Activated CD4-positive, alpha-beta T cell treated with anti-CD3 and anti-CD28 coated beads, Interleukin-2, Interleukin-6, amounts not matched to agents 100 ng/mL and 50 ng/mL, durations not matched to agents 16 hours and 8 hours (primary cell): ENCODE results near the gene HOXA11.

Experiments used
- DNase-seq: peaks from one replicate; pipeline ENCODE4 v3.0.0-alpha.2; 2020

Gene HOXA11

GRCh38 chr7:27156508-27156898 is 28.5 kb downstream of the HOXA11 start, which contains the start of gene HOXA7:
Gene HOXA7, minus strand, starts transcription at chr7:27156675. Its CDS starts 130 bp downstream, at chr7:27156545.
- no peak for DNase-seq

- no peak for DNase-seq
Measured at GRCh38 chr7:27155816-27156507, 29.1 kb downstream of the HOXA11 start.

GRCh38 chr7:27154901-27155815 is 29.9 kb downstream of the HOXA11 start:
- DNase-seq = no peak

- DNase-seq = no peak
Measured at GRCh38 chr7:27154369-27154768, 30.7 kb downstream of the HOXA11 start.

GRCh38 chr7:27153526-27153925 is 31.5 kb downstream of the HOXA11 start:
- no peak for DNase-seq

- no peak for DNase-seq
Measured at GRCh38 chr7:27152816-27153442, 32.1 kb downstream of the HOXA11 start.

GRCh38 chr7:27151931-27152815 is 32.9 kb downstream of the HOXA11 start, which contains the start of gene HOXA3:
Gene HOXA3, minus strand, starts transcription at chr7:27152583. Its CDS starts 41,943 bp downstream, at chr7:27110640.
- DNase-seq = no peak

GRCh38 chr7:27151341-27151930 is 33.6 kb downstream of the HOXA11 start:
- DNase-seq = no peak

- peak; percentile 75 for DNase-seq
Measured at GRCh38 chr7:27150568-27151340, 34.3 kb downstream of the HOXA11 start.

GRCh38 chr7:27149842-27150567 is 35.0 kb downstream of the HOXA11 start:
- DNase-seq = no peak

- DNase-seq = no peak
Measured at GRCh38 chr7:27148756-27149641, 36.0 kb downstream of the HOXA11 start.

- DNase-seq = no peak
Measured at GRCh38 chr7:27148031-27148755, 36.8 kb downstream of the HOXA11 start.

- no peak for DNase-seq
Measured at GRCh38 chr7:27147199-27148030, 37.6 kb downstream of the HOXA11 start, which contains the start of gene HOXA6. Gene HOXA6, minus strand, starts transcription at chr7:27147774. Its CDS starts 25 bp downstream, at chr7:27147749.

- no peak for DNase-seq
Measured at GRCh38 chr7:27146491-27147198, 38.4 kb downstream of the HOXA11 start.

GRCh38 chr7:27145914-27146412 is 39.1 kb downstream of the HOXA11 start:
- no peak for DNase-seq

GRCh38 chr7:27145165-27145913 is 39.7 kb downstream of the HOXA11 start:
- DNase-seq = no peak
